Nucleus accumbens (tissue), 56 donors: ENCODE data around the gene KLLN.
"Not testable (repeated sequence)": the region's sequence is repeated elsewhere in the genome, so short reads cannot be mapped to it uniquely, and the experiment has no call there.

Experiments
- DNase-seq, 56 donors: peaks; one replicate each; lab custom pipeline; 2025; lab: John Stamatoyannopoulos, UW

Gene KLLN

DNA sequence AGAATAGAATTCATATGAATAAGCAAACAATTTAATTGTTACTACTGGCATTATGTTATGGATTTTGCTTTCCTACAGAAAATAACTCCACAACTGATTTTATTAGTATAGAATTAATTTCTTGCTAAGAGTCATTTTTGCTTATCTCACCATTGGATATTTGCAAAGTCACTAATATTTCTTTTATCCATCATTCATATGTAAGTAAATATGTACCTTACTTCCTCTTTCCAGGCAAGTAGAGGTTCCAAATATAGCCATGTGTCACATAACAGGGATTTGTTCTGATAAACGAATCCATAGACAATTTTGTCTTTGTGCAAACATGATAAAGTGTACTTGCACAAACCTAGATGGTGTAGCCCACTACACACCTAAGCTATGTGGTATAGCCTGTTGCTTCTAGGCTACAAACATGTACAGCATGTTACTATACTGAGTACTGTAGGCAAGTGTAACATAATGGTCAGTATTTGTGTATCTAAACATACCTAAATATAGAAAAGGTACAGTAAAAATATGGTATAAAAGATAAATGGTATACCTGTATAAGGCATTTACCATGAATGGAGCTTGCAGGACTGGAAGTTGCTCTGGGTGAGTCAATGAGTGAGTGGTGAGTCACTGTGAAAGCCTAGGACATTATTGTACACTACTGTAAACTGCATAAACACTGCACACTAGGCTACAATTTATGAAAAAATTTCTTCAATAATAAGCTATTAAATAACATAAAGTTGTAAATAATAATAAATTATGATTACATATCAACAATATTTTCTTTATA lies 18.3 kb downstream of the KLLN start:
- DNase-seq: no peak

DNA sequence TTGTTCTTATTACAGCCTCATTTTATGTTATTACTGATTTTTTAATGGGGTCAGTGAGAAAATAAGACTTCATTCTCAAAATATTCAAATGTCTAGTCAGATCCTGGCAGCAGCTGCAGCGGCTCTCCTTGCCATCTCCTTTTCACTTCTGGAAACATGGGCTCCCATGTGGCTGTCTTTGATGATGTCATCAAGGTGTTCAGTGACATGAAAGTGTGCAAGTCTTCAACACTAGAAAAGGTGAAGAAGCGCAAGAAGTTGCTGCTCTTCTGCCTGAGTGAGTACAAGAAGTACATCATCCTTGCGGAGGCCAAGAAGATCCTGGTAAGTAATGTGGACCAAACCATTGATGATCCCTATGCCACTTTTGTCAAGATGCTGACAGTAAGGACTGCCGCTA lies 19.6 kb downstream of the KLLN start:
- DNase-seq: no peak

DNA sequence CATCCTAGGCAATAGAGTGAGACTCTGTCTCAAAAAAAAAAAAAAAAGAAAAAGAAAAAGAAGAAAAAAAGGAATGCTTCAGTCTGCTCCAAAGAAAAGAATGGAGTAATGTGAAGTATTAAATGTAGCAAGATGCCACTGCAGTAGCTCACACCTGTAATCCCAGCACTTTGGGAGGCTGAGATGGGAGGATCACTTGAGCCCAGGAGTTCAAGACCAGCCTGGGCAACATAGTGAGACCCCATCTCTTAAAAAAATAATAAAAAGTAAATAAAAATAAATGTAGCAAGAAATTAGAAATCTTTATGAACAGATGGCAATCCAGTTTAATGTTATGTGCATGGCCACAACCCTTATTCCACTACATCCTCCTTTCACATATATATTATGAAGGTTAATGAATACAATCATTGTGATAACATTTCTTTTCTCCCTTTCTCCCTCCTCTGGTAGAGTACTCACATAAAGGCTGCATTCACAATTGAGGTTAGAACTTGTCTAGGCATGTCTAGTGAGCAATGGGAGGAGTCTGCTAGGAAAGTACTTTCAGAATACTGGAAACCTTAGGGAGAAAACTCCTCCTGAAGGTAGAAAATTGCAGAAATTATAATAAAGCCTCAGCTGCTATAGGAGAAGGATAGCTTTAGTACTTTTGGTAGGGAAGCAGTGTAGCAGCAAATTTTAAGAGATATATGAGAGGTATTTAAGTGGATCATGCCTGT lies 20.4 kb downstream of the KLLN start:
- DNase-seq: no peak

DNA sequence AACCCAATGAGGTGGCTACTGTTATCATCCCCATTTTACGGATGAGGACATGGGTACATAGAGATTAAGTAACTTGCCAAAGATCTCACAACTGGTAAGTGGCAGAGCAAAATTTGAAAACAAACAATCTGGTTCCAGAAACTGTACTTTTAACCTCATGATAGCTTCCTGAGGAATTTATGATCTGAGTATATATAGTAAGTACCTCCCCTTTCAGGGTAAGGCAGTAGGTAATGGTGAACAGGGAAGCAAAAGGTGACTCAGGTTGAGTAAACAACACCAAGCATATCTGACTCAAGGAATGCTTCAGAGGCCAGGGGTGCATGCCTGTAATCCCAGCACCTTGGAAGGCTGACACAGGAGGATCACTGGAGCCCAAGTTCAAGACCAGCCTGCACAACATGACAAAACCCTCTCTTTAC lies 21.1 kb downstream of the KLLN start:
- DNase-seq: no peak

DNA sequence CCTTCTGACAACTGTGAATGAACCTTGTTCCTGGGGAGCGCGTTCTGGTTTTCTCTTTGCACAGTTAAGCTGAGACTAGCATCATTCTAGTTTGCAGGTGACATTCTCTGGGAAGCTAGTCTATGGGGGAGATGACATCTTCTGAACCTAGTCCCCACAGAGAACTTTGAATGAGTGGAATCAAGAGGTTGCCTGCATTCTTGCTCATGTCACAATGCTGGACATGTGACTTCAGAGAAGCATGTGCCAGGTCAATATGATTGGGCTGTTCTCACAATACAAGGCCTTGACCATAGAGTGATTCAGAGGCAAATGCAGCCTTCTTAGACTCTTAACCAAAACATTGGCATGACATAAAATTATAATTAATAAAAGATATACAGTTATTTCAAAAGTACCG lies 22.1 kb downstream of the KLLN start:
- no peak for DNase-seq

DNA sequence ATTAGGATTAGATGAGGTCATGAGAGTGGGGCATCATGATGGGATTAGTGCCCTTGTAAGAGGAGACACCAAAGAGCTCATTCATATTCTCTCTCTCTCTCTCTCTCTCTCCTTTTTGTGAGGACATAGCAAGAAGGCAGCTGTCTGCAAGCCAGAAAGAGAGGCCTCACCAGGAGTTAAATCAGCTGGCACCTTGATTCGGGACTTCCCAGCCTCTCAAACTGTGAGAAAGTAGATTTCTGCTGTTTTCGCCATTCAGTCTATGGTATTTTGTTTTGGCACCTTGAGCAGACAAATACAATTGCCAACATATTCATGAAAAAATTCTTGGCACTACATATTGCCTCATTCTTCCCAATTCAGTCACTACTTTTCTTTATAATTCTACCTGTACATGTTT lies 24.7 kb downstream of the KLLN start:
- no peak for DNase-seq

DNA sequence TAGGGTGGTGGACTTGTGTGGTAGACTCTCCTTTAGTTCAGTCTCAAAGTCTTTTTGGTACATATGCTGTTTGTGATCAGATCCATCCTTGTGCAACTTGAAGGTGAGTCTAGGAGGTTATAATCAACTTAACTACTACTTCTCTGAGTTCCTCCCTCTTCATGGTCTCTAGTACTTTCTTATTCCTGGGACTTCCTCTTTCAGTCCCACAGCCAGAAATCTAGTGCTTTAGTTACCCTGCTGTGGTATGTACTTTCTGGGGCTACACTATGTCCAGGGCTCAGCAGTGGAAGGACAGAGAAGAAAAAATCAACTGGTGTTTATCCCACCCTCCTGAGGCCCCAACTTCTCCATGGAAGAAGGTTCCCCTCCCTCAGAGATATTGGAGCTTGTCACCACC lies 25.9 kb downstream of the KLLN start:
- no peak for DNase-seq

DNA sequence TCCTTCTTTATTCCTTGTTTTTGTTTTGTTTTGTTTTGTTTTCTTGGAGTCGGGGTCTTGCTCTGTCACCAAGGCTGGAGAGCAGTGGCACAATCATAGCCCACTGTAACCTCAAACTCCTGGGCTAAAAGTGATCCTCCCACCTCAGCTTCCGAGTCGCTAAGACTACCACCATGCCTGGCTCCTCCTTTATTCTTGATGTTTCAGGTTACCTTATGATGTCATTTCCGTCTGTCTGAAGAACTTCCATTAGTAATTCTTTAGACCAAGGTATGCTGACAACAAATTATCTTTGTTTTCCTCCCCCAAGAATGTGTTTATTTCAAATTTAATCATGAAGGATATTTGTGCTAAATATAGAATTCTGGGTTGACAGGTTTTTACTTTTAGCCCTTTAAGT lies 27.2 kb downstream of the KLLN start:
- DNase-seq: no peak

DNA sequence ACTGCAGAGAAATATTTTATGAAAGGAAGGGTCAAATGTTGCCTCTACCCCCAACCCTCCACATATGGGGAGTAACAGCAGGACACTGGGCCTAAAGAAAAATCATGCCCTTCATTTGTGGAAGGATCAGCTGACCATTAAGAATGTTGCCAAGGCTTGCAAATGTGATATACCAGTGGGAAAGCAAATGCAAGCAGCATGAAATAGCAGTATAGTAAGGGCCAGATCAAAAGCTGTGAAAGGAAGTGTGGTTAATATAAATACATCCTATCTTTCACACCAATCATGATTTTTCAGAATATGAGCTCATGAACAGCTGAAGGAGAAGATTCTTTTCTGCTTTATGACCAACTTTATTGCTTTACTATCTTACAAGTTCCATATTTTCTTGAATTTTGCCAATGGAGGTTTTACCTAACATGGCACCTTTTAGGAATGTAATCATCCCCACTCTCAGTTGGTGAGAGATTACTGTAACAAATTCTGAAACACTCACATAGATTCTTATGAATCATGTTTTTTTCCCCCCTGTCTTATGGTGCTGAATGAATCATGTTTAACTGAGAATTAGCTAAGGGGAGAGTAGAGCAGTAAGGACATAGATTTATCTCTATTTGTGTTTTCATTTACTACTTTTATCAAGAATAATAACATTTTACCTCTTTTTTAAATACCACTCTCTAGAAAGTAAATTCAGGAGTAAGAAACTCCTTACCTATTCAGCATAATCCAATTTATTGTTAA lies 33.2 kb downstream of the KLLN start:
- no peak for DNase-seq

DNA sequence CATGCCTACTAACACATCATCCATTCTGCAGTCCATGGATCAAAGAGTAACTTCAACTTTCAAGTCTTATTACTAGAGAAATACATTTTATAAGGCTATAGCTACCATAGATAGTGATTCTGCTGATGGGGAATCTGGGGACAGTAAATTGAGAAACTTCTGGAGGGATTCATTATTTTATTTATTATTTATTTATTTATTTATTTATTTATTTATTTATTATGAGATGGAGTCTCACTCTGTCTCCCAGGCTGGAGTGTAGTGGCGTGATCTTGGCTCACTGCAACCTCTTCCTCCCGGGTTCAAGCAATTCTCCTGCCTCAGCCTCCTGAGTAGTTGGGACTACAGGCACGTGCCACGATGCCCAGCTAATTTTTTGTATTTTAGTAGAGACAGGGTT lies 34.3 kb downstream of the KLLN start:
- not testable (repeated sequence) for DNase-seq

DNA sequence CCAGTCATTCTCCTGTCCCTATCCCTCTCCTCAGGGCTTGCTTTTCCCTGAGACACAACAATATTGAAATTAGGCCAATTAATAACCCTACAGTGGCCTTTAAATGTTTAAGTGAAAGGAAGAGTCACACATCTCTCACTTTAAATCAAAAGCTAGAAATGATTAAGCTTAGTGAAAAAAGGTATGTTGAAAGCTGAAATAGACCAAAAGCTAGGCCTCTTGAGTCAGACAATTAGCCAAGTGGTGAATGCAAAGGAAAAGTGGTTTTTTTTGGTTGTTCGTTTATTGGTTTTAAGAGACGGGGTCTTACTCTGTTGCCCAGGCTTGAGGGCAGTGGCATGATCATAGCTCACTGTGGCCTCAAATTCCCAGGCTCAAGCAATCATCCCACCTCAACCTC lies 35.7 kb downstream of the KLLN start:
- DNase-seq: no peak

DNA sequence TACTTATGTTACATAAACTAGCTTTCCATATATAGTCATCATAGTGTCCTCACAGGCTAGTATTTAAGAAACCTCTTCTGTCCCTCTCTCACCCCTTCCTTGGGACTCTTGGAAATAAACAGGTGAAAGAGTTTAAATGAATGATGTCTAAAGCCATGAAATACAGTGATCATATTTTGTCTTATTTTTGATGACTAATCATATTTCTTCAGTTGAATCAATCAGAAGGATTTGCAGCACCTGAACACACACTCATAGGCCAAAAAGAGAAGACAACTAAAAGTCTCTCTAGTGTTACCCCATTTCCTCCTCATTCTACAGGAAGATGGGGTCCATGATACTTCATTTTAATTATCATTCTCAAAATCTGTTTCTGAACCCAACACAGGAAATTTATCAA lies 36.7 kb downstream of the KLLN start:
- no peak for DNase-seq

DNA sequence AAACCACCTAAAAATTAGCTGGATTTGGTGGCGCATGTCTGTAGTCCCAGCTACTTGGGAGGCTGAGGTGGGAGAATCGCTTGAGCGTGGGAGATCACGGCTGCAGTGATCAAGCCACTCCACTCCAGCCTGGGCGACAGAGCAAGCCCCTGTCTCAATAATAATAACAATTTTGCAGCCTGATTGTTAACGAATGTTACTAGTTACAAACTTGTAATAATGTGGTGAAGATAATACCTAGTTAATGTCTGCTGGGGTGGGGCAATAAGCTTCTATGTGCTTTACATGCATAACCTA lies 44.1 kb downstream of the KLLN start:
- no peak for DNase-seq

DNA sequence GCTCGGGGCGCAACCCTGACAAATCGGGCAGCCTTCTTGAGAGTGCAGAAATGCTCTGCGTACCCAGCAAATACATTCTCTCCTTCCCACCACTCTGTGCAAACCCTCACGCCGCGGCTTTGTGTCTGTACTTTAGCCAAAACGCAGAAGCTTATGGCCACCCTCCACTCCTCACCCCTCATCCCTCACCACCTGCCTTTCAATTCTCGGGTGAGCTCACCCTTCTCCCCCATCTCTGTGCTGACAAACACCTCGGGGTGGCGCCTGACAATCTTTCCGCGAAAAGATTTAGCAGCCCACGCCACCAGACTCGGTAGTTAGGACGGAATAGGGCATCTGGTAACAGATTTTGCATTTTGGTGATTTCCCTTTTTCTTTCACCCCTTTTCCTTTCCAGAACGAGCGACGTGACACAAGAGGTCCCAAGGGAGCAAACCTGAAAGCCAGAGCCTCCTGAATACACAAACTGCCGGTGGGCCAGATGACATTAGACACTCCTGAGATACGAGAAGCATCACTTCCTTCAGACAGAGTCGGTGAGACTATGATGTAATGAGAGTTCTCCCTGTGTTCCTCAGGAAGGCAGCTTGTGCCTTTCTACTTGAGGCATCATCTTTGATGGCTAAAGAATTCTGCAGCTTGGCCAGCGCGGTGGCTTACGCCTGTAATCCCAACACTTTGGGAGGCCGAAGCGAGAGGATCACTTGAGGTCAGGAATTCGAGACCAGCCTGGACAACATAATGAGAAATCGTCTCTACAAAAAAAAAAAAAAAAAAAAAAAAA lies 44.6 kb downstream of the KLLN start:
- DNase-seq: peak in 43 of 56 donors; percentile 6 to 74 (median 56)

DNA sequence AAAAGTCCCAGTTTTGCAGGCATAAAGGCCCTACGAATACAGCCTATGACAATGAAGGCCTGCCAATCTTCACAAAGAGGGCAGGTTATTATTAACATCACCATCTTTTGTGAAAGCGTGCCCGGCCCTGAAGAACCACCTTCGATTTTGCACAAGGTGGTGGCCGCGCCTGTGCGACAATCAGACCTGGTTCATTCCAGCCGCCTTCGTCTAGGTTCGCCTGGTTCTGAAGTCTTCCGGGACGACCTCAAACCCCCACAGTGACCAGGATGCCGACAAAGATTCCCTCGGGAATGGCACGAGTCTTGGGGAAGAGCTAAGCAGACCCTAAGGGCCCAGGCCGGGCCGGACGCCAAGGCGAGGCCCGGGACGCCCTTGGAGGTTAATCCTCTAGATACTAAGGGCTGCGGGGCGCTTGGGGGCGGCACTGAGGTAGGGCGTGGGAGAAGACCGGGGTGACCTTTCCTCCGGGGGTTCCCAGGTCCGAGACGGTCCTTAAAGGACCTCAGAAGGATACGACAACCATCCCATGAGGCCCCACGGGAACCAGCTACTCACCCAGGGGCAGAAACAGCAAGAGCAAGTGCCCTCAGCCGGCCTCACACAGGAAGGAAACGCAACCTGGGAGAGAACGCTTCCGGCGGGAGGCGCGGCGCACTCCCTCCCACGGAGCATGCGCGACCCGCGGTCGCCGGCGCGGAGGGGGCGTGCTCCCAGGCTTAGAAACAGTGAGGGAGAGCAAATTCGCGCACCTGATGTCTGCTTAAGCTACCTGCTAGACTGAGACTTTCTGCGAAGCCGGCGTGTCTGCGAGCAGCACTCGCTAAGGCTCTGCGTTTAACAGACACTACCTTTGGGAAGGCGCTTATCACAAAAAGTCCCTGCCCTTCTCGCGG lies 45.5 kb downstream of the KLLN start, which contains the start of gene ATAD1:
Gene ATAD1, minus strand, starts transcription at position 618 of the 896 bp plus-strand sequence. CDS start 3,627 bp downstream, outside the sequence.
- peak in 55 of 56 donors; percentile 12 to 91 (median 78) for DNase-seq

DNA sequence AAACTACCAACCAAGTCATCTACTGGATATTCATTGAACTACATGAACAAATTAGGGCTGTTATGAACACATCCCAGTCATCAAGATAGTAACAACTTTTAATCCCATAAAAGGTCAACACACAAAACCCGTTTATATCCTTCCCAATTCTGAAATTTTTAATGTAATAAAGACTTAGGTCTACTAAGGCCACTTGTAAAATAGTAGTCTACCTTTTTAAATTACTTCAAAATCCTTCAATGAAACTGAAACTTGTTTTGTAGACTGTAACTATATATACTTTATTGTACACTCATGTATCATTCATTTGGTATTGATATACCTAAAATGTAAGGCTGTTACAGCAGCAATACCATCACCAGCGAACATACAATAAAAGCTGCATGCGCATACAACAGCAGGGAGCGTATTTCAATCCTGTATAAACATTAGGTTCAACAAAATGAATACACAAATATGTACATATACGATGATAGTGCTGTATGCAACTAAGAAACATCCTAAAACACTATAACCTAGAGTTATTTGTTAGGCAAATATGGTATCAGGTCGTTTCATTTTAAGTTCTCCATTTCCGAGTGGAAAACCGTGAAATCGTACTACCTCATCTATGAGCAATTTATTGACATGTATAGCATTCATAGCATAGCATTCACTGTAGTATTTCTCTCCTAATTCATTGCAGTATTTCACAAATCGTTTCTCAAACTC lies 46.3 kb downstream of the KLLN start:
- no peak for DNase-seq

DNA sequence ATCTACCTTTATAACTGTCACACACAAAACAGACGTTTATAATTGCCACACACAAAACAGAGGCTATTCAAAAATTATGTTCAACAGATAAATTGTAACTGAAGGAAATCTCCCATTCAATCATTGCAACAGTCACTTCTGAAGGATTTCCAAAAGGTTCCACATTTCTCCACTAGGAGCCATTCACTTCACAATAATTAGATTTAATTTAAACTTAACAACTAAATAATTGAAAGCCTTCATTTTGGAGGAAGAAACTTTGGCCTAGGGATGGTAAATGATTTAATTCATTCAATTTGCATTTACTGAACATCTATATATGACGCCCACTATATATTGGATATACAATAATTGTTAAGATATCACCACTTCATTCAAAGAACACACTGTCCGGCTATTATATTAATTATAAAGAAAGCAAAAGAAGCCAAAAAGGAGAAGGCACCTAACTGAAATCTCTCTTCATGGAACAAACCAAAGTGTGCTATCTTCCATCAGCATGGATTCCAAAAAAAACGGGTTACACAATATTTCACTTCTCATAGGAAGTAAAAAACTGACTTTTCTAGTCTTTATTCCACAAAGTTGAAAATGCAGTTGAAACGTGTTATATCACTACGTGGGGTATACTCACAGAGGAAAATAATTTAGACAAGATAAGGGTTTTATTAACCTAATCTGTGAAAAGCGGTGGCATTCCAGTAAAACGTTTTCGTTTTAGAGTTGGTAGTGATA lies 47.0 kb downstream of the KLLN start:
- no peak for DNase-seq
